K562 (cell line): Measurements from ENCODE around the gene C5AR2. TPM values are rescaled to one million over a fixed set of nuclear protein-coding genes. Genes with fewer than 3 reads are reported as not detected.
"Not testable (repeated sequence)": the region's sequence is repeated elsewhere in the genome, so short reads cannot be mapped to it uniquely, and the experiment has no call there.

Experiments
- ATAC-seq: fragments of 200-7000 bp; cut with Tn5 transposase; 3 replicates; pipeline ENCODE4 v1.9.1; 2020; ENCODE audit warnings: moderate library complexity
- BruUV-seq: library from RNA; stranded (reverse); fragments of 400-500 nt; replicated peaks from 2 replicates; lab custom pipeline; 2021; lab: Mats Ljungman, UMichigan
- CTCF ChIA-PET: fragments of 300-600 bp; formaldehyde crosslinking; extraction: SDS; loops from one replicate; lab custom pipeline; 2021; ENCODE audit warnings: low intra/inter-chr PET ratio; lab: Yijun Ruan, JAX
- POLR2A ChIA-PET: fragments of 300-600, 350-650 bp; sonication (Branson Sonifier 250); formaldehyde crosslinking; extraction: SDS; loops from one replicate; lab custom pipeline; 2021; ENCODE audit warnings: antibody characterized with exemption, inconsistent platforms; lab: Yijun Ruan, JAX
- DNase-seq, 4 experiments: peaks; one replicate each; pipeline versions ENCODE4 v3.0.0 to v3.0.0-alpha.2; 2011 to 2018; ENCODE audit warnings: low spot score in 3 of 4, mixed read lengths in 3 of 4; ENCODE audit errors: extremely low read depth in 1 of 4
- FAIRE-seq: peaks from 2 replicates; lab custom pipeline; 2011; peaks lifted over from hg19 to GRCh38; lab: Jason Lieb, UNC
- H2AFZ ChIP-seq: 2 replicates; pipeline ENCODE4 v1.6.0; 2011; ENCODE audit warnings: low read depth, low read length, control low read depth, inconsistent platforms
- H3K27ac ChIP-seq: fragments of 200-600 bp; 3 replicates; pipeline ENCODE4 v1.8.0; 2011; ENCODE audit warnings: low read depth, mild to moderate bottlenecking, control low read depth, inconsistent platforms, low read length, moderate library complexity, mixed read lengths; ENCODE audit errors: extremely low read depth
- H3K27me3 ChIP-seq, 2 experiments: fragments of 300-600 bp in 1 of 2; 2 replicates in 1 of 2; 3 replicates in 1 of 2; pipeline versions ENCODE4 v1.6.0 to v1.8.0; 2011; ENCODE audit warnings: inconsistent platforms in 2 of 2, low read length in 2 of 2, mild to moderate bottlenecking in 1 of 2, mixed read lengths in 1 of 2, moderate library complexity in 1 of 2; ENCODE audit not compliant: control insufficient read depth in 2 of 2, insufficient read depth in 2 of 2
- H3K36me3 ChIP-seq: fragments of 300-600 bp; 3 replicates; pipeline ENCODE4 v1.8.0; 2011; ENCODE audit warnings: mild to moderate bottlenecking, low read length, inconsistent platforms; ENCODE audit not compliant: control insufficient read depth, insufficient read depth
- H3K4me1 ChIP-seq, 2 experiments: fragments of 200-600 bp in 1 of 2; replicated peaks in 1 of 2; 2 replicates in 1 of 2; 3 replicates in 1 of 2; pipeline versions ENCODE4 v1.5.1 to v1.8.0; 2011; ENCODE audit warnings: inconsistent platforms in 2 of 2, low read length in 2 of 2, mild to moderate bottlenecking in 1 of 2, mixed read lengths in 1 of 2, moderate library complexity in 1 of 2; ENCODE audit not compliant: control insufficient read depth in 2 of 2, insufficient read depth in 2 of 2
- H3K4me2 ChIP-seq: 2 replicates; pipeline ENCODE4 v1.6.1; 2011; ENCODE audit warnings: low read length, control low read depth, inconsistent platforms, mixed read lengths; ENCODE audit not compliant: insufficient read depth
- H3K4me3 ChIP-seq: fragments of 200-600 bp; sonication (generic), shearing (Covaris generic); 2 replicates; pipeline ENCODE4 v1.5.1; 2016; ENCODE audit warnings: control low read depth, inconsistent platforms
- H3K79me2 ChIP-seq: fragments of 200-600 bp; 3 replicates; pipeline ENCODE4 v1.8.0; 2011; ENCODE audit warnings: low read length, inconsistent platforms; ENCODE audit not compliant: control insufficient read depth, insufficient read depth
- H3K9ac ChIP-seq, 2 experiments: 2 replicates each; pipeline versions ENCODE4 v1.6.0 to v1.6.1; 2011; ENCODE audit warnings: low read depth in 2 of 2, low read length in 2 of 2, control low read depth in 1 of 2, inconsistent platforms in 1 of 2, mild to moderate bottlenecking in 1 of 2, mixed read lengths in 1 of 2; ENCODE audit not compliant: insufficient read depth in 1 of 2
- H3K9me1 ChIP-seq: one replicate; pipeline ENCODE4 v1.6.0; 2011; ENCODE audit warnings: inconsistent platforms, mild to moderate bottlenecking, low read length, moderate library complexity; ENCODE audit not compliant: control insufficient read depth, insufficient read depth
- H3K9me3 ChIP-seq: replicated peaks from 2 replicates; pipeline ENCODE4 v1.5.1; 2011; ENCODE audit warnings: low read depth, low read length, inconsistent platforms; ENCODE audit not compliant: control insufficient read depth, insufficient read depth
- H4K20me1 ChIP-seq: replicated peaks from 2 replicates; pipeline ENCODE4 v1.6.1; 2011; ENCODE audit warnings: low read length, inconsistent platforms, mixed read lengths; ENCODE audit not compliant: control insufficient read depth, insufficient read depth
- BHLHE40 ChIP-seq: IDR thresholded peaks from 2 replicates; pipeline ENCODE4 v1.6.1; 2011; ENCODE audit warnings: low read length, improper control_type of control experiment
- BRD9 ChIP-seq: fragments of 450-650 bp; IDR thresholded peaks from 2 replicates; pipeline ENCODE4 v1.6.1; 2018; ENCODE audit warnings: low read depth; ENCODE audit not compliant: partially characterized antibody
- HCFC1 ChIP-seq: IDR thresholded peaks from 2 replicates; pipeline ENCODE4 v1.6.1; 2012; ENCODE audit warnings: low read depth, low read length, improper control_type of control experiment
- NRF1 ChIP-seq, 2 experiments: fragments of 450-650 bp; IDR thresholded peaks in 1 of 2; conservative IDR thresholded peaks in 1 of 2; 2 replicates each; pipeline ENCODE4 v1.6.1; 2014; ENCODE audit warnings: mild to moderate bottlenecking in 2 of 2
- SAFB ChIP-seq: fragments of 200-400 bp; formaldehyde crosslinking; IDR thresholded peaks from 2 replicates; pipeline ENCODE4 v1.6.1; 2017; ENCODE audit warnings: low read depth, low read length, borderline replicate concordance
- SIX5 ChIP-seq, 2 experiments: IDR thresholded peaks; 2 replicates each; pipeline ENCODE4 v1.6.1; 2011; ENCODE audit warnings: low read length in 2 of 2, borderline replicate concordance in 1 of 2, low read depth in 1 of 2, mild to moderate bottlenecking in 1 of 2, moderate library complexity in 1 of 2; ENCODE audit not compliant: insufficient read depth in 1 of 2
- WHSC1 ChIP-seq: IDR thresholded peaks from one replicate; pipeline ENCODE4 v1.6.1; 2012; ENCODE audit warnings: low read length, control low read depth, inconsistent platforms
- ZNF143 ChIP-seq: sonication (generic); formaldehyde crosslinking; IDR thresholded peaks from 2 replicates; pipeline ENCODE4 v1.9.0; 2022; ENCODE audit warnings: mild to moderate bottlenecking, missing genetic modification reagents
- WGBS: fragments of 100-300 bp; shearing (Covaris generic); methylation state at CpG from one replicate; pipeline ENCODE4 v1.1.6; 2016; ENCODE audit warnings: low coverage, mixed read lengths; ENCODE audit not compliant: insufficient coverage; ENCODE audit errors: missing lambda C conversion rate; 5-methylcytosine and 5-hydroxymethylcytosine counted together
- in situ Hi-C: fragments of 300-500 bp; cut with MboI; formaldehyde crosslinking; loops from 4 replicates; pipeline ENCODE4 v1.15.0; 2018; ENCODE audit warnings: inconsistent platforms, mixed read lengths
- intact Hi-C: fragments of 100-400 bp; cut with micrococcal nuclease; formaldehyde crosslinking; loops from 2 replicates; pipeline ENCODE4 v1.14.2; 2022
- polyA plus RNA-seq, 8 experiments: library from polyadenylated mRNA; depleted of rRNA in 4 of 8; stranded (reverse) in 5 of 8; unstranded in 3 of 8; fragments of >200 nt; fragmentation: Nextera tagmentation in 2 of 8; fragmentation: Illumina TruSeq in 1 of 8; extraction: Ambion mirVana in 2 of 8; extraction: Trizol in 1 of 8; gene quantifications; 2 replicates each; pipeline versions ENCODE4 v1.2.1 to v1.2.3, GENCODE V29; 2011 to 2014; ENCODE audit warnings: inconsistent platforms in 1 of 8, missing spikeins in 1 of 8
- total RNA-seq, 7 experiments: library from RNA; depleted of rRNA in 6 of 7; stranded (reverse); fragments of >200 nt in 6 of 7; fragmentation: Illumina TruSeq in 2 of 7; extraction: Trizol in 2 of 7; gene quantifications; 2 replicates each; pipeline versions ENCODE4 v1.2.1 to v1.2.3, GENCODE V29; 2011 to 2021; ENCODE audit warnings: low replicate concordance in 1 of 7
- TF ChIP-seq, protein P1 (sequence below): sonication (generic); formaldehyde crosslinking; IDR thresholded peaks from 2 replicates; pipeline ENCODE4 v1.8.0; 2022; ENCODE audit warnings: mild to moderate bottlenecking, missing genetic modification reagents

The C5AR2 gene
- total and polyA plus RNA-seq, 9 of the 15 experiments (the other 6 are each of a cell fraction or from before 2014, with no cell fraction given), result 0.01 to 1.1 (median 0.13) TPM

DNA sequence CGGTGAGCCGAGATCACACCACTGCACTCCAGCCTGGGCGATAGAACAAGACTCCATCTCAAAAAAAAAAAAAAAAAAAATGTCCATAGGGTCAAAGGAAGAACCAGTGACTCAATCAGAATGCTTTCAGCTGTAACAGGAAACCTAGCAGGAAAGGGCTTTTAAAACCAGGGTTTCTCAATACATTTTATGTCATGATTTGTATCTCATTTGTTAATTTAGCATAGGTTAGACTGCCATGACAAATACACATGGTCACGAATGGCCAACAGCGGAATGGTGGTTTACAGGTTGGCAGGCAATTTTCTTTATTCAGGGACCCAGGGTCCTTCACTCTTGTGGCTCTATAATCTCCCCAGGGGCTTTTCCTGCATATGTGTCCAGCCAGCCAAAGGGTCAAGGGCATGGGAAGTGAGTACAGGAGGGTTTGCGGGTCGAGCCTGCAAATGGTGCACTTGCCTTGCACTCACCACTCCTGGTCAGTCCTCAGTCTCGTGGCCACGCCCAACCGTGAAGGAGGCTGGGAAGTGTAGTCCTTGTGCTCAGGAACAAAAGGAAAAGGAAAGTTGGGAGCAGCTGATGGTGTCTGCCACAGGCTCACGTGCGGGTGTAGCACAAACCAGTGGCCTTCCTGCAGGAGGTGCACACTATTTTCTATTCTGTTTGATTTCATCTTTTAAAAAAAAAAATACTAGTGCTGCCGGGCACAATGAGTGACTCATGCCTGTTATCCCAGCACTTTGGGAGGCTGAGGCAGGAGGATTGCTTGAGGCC lies 32.0 kb downstream of the C5AR2 start:
- H3K79me2 ChIP-seq, result no peaks in the 10 kb centered on the region
- DNase-seq (peak in 1 of 4 experiments; percentile 36), ATAC-seq (peak; percentile 73; the same call in 2 of the 3 replicates), FAIRE-seq (peak; percentile 78)
- H3K9me1 ChIP-seq, result no peaks in the 10 kb centered on the region
- intact Hi-C loops (no loop called here), in situ Hi-C loops (no loop called here)
- H3K27ac ChIP-seq, result no peak overlapping the region
- H2AFZ ChIP-seq, result no peak overlapping the region
- TF ChIP-seq BHLHE40, result peak; percentile 43
- TF ChIP-seq, protein P1, sequence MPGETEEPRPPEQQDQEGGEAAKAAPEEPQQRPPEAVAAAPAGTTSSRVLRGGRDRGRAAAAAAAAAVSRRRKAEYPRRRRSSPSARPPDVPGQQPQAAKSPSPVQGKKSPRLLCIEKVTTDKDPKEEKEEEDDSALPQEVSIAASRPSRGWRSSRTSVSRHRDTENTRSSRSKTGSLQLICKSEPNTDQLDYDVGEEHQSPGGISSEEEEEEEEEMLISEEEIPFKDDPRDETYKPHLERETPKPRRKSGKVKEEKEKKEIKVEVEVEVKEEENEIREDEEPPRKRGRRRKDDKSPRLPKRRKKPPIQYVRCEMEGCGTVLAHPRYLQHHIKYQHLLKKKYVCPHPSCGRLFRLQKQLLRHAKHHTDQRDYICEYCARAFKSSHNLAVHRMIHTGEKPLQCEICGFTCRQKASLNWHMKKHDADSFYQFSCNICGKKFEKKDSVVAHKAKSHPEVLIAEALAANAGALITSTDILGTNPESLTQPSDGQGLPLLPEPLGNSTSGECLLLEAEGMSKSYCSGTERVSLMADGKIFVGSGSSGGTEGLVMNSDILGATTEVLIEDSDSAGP (CRISPR knock-in tag), result no peak
- TF ChIP-seq SAFB, result no peak
- peak; percentile 55 for TF ChIP-seq WHSC1
- peak; percentile 69 for TF ChIP-seq ZNF143 (CRISPR knock-in tag)
- peak; percentile 75 for TF ChIP-seq HCFC1
- TF ChIP-seq NRF1 (conservative IDR thresholded peaks at IDR 0.05 in 1 of 2, IDR thresholded peaks at IDR 0.05 in 1 of 2), result peak in 1 of 2 experiments; percentile 36; a peak in 1 of 4 replicates
- TF ChIP-seq SIX5 (IDR thresholded peaks at IDR 0.05; ENCODE audit: borderline replicate concordance in 1 of 2, insufficient read depth in 1 of 2, low read depth in 1 of 2, low read length in 2 of 2), result peak; percentile 18 to 40; a peak in 2 of 4 replicates
- no peak for TF ChIP-seq BRD9
- H3K4me2 ChIP-seq, result no peak overlapping the region
- H3K36me3 ChIP-seq, result peaks cover 68% of the 10 kb centered on the region
- H3K9me3 ChIP-seq, result no peaks in the 10 kb centered on the region
- H3K4me1 ChIP-seq, result peaks cover 0 to 4% of the 10 kb centered on the region in 2 experiments; a peak in 1 of 5 replicates
- no peaks in the 10 kb centered on the region for H3K27me3 ChIP-seq
- no peak overlapping the region for H3K9ac ChIP-seq
- H3K4me3 ChIP-seq, result no peak overlapping the region
- ChIA-PET CTCF (interaction anchor here (0.7 kb wide), 1 partner anchor 79 kb away, joined by 4 read pairs; no protein-coding TSS in a partner anchor), POLR2A (interaction anchor here (1.8 kb wide), 1 partner anchor 10 kb away, joined by 4 read pairs; no protein-coding TSS in a partner anchor)
- BruUV-seq, result TSS peak; percentile 20
- 84% methylated on average over 8 of the region's 13 CpGs for WGBS
- no peaks in the 10 kb centered on the region for H4K20me1 ChIP-seq

GRCh38 chr19:47365455-47365854 lies 33.5 kb downstream of the C5AR2 start:
- H3K9me3 ChIP-seq, H3K4me1 ChIP-seq, H3K79me2 ChIP-seq, H3K9me1 ChIP-seq, H3K4me2 ChIP-seq, CTCF ChIA-PET, H2AFZ ChIP-seq, ATAC-seq, intact Hi-C loops, H3K9ac ChIP-seq, BruUV-seq, DNase-seq, in situ Hi-C loops, H3K27ac ChIP-seq, H4K20me1 ChIP-seq, H3K4me3 ChIP-seq, H3K27me3 ChIP-seq, FAIRE-seq: not testable (repeated sequence)
- H3K36me3 ChIP-seq, result peaks cover 68% of the 10 kb centered on the region
- 94% methylated on average over 6 of the region's 10 CpGs for WGBS
- POLR2A ChIA-PET, result interaction anchor here (1.1 to 1.8 kb wide), 2 partner anchors 9 to 11 kb away, joined by 3 to 4 read pairs; no protein-coding TSS in a partner anchor
